H9 (cell line): ENCODE data around the gene ZBED2. TPM values are rescaled to one million over a fixed set of nuclear protein-coding genes. Genes with fewer than 3 reads are reported as not detected.

Experiments used
- DNase-seq: peaks from one replicate; pipeline ENCODE4 v3.0.0-alpha.2; 2017
- H2AFZ ChIP-seq: one replicate; pipeline ENCODE4 v1.6.1; 2013; ENCODE audit warnings: mild to moderate bottlenecking, low read length, control low read depth, moderate library complexity
- H2AK5ac ChIP-seq: 2 replicates; pipeline ENCODE4 v1.6.1; 2013; ENCODE audit warnings: low read length, control low read depth, mixed read lengths; ENCODE audit not compliant: insufficient read length
- H2BK120ac ChIP-seq: one replicate; pipeline ENCODE4 v1.6.1; 2013; ENCODE audit warnings: low read depth, mild to moderate bottlenecking, low read length, control low read depth, inconsistent platforms; ENCODE audit not compliant: poor library complexity, severe bottlenecking
- H2BK12ac ChIP-seq: 2 replicates; pipeline ENCODE4 v1.6.1; 2013; ENCODE audit warnings: low read length, control low read depth, mixed read lengths, low read depth; ENCODE audit not compliant: insufficient read length
- H2BK15ac ChIP-seq: 2 replicates; pipeline ENCODE4 v1.6.1; 2013; ENCODE audit warnings: low read depth, low read length, control low read depth
- H2BK20ac ChIP-seq: one replicate; pipeline ENCODE4 v1.6.1; 2013; ENCODE audit warnings: low read depth, mild to moderate bottlenecking, low read length, control low read depth, inconsistent platforms; ENCODE audit not compliant: poor library complexity, severe bottlenecking
- H2BK5ac ChIP-seq: 2 replicates; pipeline ENCODE4 v1.6.1; 2013; ENCODE audit warnings: low read length, control low read depth, mixed read lengths; ENCODE audit not compliant: insufficient read length
- H3K14ac ChIP-seq: 2 replicates; pipeline ENCODE4 v1.6.1; 2013; ENCODE audit warnings: low read length, control low read depth; ENCODE audit not compliant: insufficient read depth
- H3K18ac ChIP-seq: 2 replicates; pipeline ENCODE4 v1.6.1; 2013; ENCODE audit warnings: low read depth, mild to moderate bottlenecking, mixed read lengths, low read length, control low read depth; ENCODE audit not compliant: insufficient read length
- H3K23ac ChIP-seq: 2 replicates; pipeline ENCODE4 v1.6.1; 2013; ENCODE audit warnings: low read length, control low read depth, mixed read lengths, low read depth; ENCODE audit not compliant: insufficient read length
- H3K23me2 ChIP-seq: 2 replicates; pipeline ENCODE4 v1.6.1; 2013; ENCODE audit warnings: low read depth, mild to moderate bottlenecking, mixed read lengths, low read length, control low read depth; ENCODE audit not compliant: insufficient read length, poor library complexity, severe bottlenecking
- H3K27ac ChIP-seq: 2 replicates; pipeline ENCODE4 v1.5.1; 2013; ENCODE audit warnings: low read length, control low read depth, mixed read lengths, low read depth; ENCODE audit not compliant: insufficient read length
- H3K27me3 ChIP-seq: 2 replicates; pipeline ENCODE4 v1.6.1; 2013; ENCODE audit warnings: low read length, control low read depth, inconsistent platforms; ENCODE audit not compliant: insufficient read depth
- H3K4ac ChIP-seq: 2 replicates; pipeline ENCODE4 v1.6.1; 2013; ENCODE audit warnings: low read depth, mild to moderate bottlenecking, control low read depth, inconsistent platforms, low read length, moderate library complexity
- H3K4me1 ChIP-seq: 2 replicates; pipeline ENCODE4 v1.6.1; 2013; ENCODE audit warnings: low read length, control low read depth, inconsistent platforms; ENCODE audit not compliant: insufficient read depth
- H3K4me2 ChIP-seq: 2 replicates; pipeline ENCODE4 v1.6.1; 2013; ENCODE audit warnings: low read length, control low read depth, mixed read lengths; ENCODE audit not compliant: insufficient read length, insufficient read depth
- H3K56ac ChIP-seq: 2 replicates; pipeline ENCODE4 v1.6.1; 2013; ENCODE audit warnings: low read depth, mild to moderate bottlenecking, mixed read lengths, low read length, control low read depth; ENCODE audit not compliant: insufficient read length
- H3K79me1 ChIP-seq: 2 replicates; pipeline ENCODE4 v1.6.1; 2013; ENCODE audit warnings: low read depth, mild to moderate bottlenecking, moderate library complexity, low read length, control low read depth, inconsistent platforms; ENCODE audit not compliant: insufficient read depth, poor library complexity, severe bottlenecking
- H3K79me2 ChIP-seq: 2 replicates; pipeline ENCODE4 v1.6.1; 2013; ENCODE audit warnings: low read length, control low read depth, inconsistent platforms; ENCODE audit not compliant: insufficient read depth
- H3K9ac ChIP-seq: 2 replicates; pipeline ENCODE4 v1.6.1; 2013; ENCODE audit warnings: low read length, control low read depth, mixed read lengths; ENCODE audit not compliant: insufficient read length; ENCODE audit errors: extremely low read depth
- H3K9me3 ChIP-seq: one replicate; pipeline ENCODE4 v1.6.1; 2013; ENCODE audit warnings: low read depth, low read length, inconsistent platforms; ENCODE audit not compliant: control insufficient read depth
- H3T11ph ChIP-seq: one replicate; pipeline ENCODE4 v1.6.1; 2013; ENCODE audit warnings: mild to moderate bottlenecking, low read length, control low read depth, inconsistent platforms
- H4K20me1 ChIP-seq: one replicate; pipeline ENCODE4 v1.6.1; 2013; ENCODE audit not compliant: control insufficient read depth, insufficient read length, insufficient read depth
- H4K5ac ChIP-seq: 2 replicates; pipeline ENCODE4 v1.6.1; 2013; ENCODE audit warnings: low read depth, mild to moderate bottlenecking, mixed read lengths, low read length, control low read depth; ENCODE audit not compliant: insufficient read length
- H4K8ac ChIP-seq: replicated peaks from 2 replicates; pipeline ENCODE4 v1.6.1; 2013; ENCODE audit warnings: low read length, control low read depth, mixed read lengths, low read depth; ENCODE audit not compliant: insufficient read length
- H4K91ac ChIP-seq: 2 replicates; pipeline ENCODE4 v1.6.1; 2013; ENCODE audit warnings: low read depth, mild to moderate bottlenecking, moderate library complexity, mixed read lengths, low read length, control low read depth; ENCODE audit not compliant: insufficient read length
- H3K27ac Mint-ChIP-seq, 3 experiments: 2 replicates in 2 of 3; 3 replicates in 1 of 3; pipeline ENCODE4 v1.8.0; 2020 to 2021; ENCODE audit warnings: mixed read lengths in 3 of 3, mild to moderate bottlenecking in 1 of 3, moderate library complexity in 1 of 3
- H3K27me3 Mint-ChIP-seq: 2 replicates; pipeline ENCODE4 v1.8.0; 2021; ENCODE audit warnings: low read depth, mild to moderate bottlenecking, moderate library complexity, mixed read lengths
- H3K36me3 Mint-ChIP-seq, 3 experiments: 2 replicates in 2 of 3; 3 replicates in 1 of 3; pipeline ENCODE4 v1.8.0; 2020 to 2021; ENCODE audit warnings: low read depth in 3 of 3, mixed read lengths in 3 of 3; ENCODE audit not compliant: insufficient read depth in 1 of 3
- H3K4me1 Mint-ChIP-seq, 2 experiments: 2 replicates each; pipeline ENCODE4 v1.8.0; 2020; ENCODE audit warnings: mixed read lengths in 2 of 2
- H3K4me3 Mint-ChIP-seq, 2 experiments: 2 replicates in 1 of 2; 3 replicates in 1 of 2; pipeline ENCODE4 v1.8.0; 2020 to 2021; ENCODE audit warnings: mild to moderate bottlenecking in 2 of 2, mixed read lengths in 2 of 2, moderate library complexity in 1 of 2
- H3K9me3 Mint-ChIP-seq, 2 experiments: 2 replicates in 1 of 2; 3 replicates in 1 of 2; pipeline ENCODE4 v1.8.0; 2020; ENCODE audit warnings: mild to moderate bottlenecking in 2 of 2, mixed read lengths in 2 of 2, moderate library complexity in 1 of 2
- CTCF ChIP-seq: fragments of 200-600 bp; sonication (generic); conservative IDR thresholded peaks from 3 replicates; pipeline ENCODE4 v1.8.0; 2021; ENCODE audit warnings: antibody characterized with exemption, mild to moderate bottlenecking
- WGBS: extraction: QIAGEN DNeasy Blood & Tissue Kit; methylation state at CpG from one replicate; pipeline ENCODE4 v1.1.7; 2013; ENCODE audit warnings: missing lambda C conversion rate, low lambda C conversion rate, mixed read lengths; ENCODE audit not compliant: insufficient read length; ENCODE audit errors: extremely low coverage; 5-methylcytosine and 5-hydroxymethylcytosine counted together
- total RNA-seq: library from RNA; stranded (reverse); gene quantifications from 2 replicates; pipeline ENCODE4 v1.2.1, GENCODE V29; 2021

The ZBED2 gene
- total RNA-seq, 1 experiment from 2014 or later = not detected

- no CpG with 5 or more reads among the region's 2 CpGs for WGBS
- H3K4me3 Mint-ChIP-seq = no peak overlapping the region
Observed at GRCh38 chr3:111594205-111594604, 941 bp downstream of the ZBED2 start.

More at GRCh38 chr3:111594205-111594604, 941 bp downstream of the ZBED2 start:
- Histone ChIP-seq H3K23me2 (no peaks in the 10 kb centered on the region), H2BK20ac (no peak overlapping the region), H2AK5ac (no peak overlapping the region), H4K8ac (no peak overlapping the region), H4K20me1 (no peaks in the 10 kb centered on the region), H2BK15ac (no peak overlapping the region), H3K79me2 (no peaks in the 10 kb centered on the region), H3K23ac (no peak overlapping the region), H3K9me3 (no peaks in the 10 kb centered on the region), H4K5ac (no peak overlapping the region), H3T11ph (no peak overlapping the region), H3K4me1 (no peaks in the 10 kb centered on the region), H2BK12ac (no peak overlapping the region), H3K18ac (no peak overlapping the region), H4K91ac (no peak overlapping the region), H3K4ac (no peak overlapping the region), H3K9ac (no peak overlapping the region), H2BK5ac (no peak overlapping the region), H2AFZ (no peak overlapping the region), H3K14ac (no peak overlapping the region), H3K79me1 (no peaks in the 10 kb centered on the region), H3K4me2 (no peak overlapping the region), H3K27ac (no peak overlapping the region), H3K56ac (no peak overlapping the region), H3K27me3 (no peaks in the 10 kb centered on the region), H2BK120ac (no peak overlapping the region)
- no peaks in the 10 kb centered on the region for H3K36me3 Mint-ChIP-seq
- DNase-seq = no peak
- no peak for TF ChIP-seq CTCF
- no peaks in the 10 kb centered on the region for H3K27me3 Mint-ChIP-seq
- H3K27ac Mint-ChIP-seq = no peak overlapping the region; a peak in 1 of 7 replicates
- H3K9me3 Mint-ChIP-seq = peaks cover 0 to 3% of the 10 kb centered on the region in 2 experiments; a peak in 1 of 5 replicates
- no peaks in the 10 kb centered on the region for H3K4me1 Mint-ChIP-seq
